Stimulated activated CD4-positive, alpha-beta T cell treated with anti-CD3 and anti-CD28 coated beads, Interleukin-15, amount 100 ng/mL, for 48 hours (primary cell): ENCODE results near the gene ZYX.

Experiments used
- DNase-seq, 2 donors: peaks; one replicate each; pipeline ENCODE4 v3.0.0-alpha.2; 2020; ENCODE audit warnings: low read depth in 2 of 2

ZYX gene, protein sequence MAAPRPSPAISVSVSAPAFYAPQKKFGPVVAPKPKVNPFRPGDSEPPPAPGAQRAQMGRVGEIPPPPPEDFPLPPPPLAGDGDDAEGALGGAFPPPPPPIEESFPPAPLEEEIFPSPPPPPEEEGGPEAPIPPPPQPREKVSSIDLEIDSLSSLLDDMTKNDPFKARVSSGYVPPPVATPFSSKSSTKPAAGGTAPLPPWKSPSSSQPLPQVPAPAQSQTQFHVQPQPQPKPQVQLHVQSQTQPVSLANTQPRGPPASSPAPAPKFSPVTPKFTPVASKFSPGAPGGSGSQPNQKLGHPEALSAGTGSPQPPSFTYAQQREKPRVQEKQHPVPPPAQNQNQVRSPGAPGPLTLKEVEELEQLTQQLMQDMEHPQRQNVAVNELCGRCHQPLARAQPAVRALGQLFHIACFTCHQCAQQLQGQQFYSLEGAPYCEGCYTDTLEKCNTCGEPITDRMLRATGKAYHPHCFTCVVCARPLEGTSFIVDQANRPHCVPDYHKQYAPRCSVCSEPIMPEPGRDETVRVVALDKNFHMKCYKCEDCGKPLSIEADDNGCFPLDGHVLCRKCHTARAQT

DNA sequence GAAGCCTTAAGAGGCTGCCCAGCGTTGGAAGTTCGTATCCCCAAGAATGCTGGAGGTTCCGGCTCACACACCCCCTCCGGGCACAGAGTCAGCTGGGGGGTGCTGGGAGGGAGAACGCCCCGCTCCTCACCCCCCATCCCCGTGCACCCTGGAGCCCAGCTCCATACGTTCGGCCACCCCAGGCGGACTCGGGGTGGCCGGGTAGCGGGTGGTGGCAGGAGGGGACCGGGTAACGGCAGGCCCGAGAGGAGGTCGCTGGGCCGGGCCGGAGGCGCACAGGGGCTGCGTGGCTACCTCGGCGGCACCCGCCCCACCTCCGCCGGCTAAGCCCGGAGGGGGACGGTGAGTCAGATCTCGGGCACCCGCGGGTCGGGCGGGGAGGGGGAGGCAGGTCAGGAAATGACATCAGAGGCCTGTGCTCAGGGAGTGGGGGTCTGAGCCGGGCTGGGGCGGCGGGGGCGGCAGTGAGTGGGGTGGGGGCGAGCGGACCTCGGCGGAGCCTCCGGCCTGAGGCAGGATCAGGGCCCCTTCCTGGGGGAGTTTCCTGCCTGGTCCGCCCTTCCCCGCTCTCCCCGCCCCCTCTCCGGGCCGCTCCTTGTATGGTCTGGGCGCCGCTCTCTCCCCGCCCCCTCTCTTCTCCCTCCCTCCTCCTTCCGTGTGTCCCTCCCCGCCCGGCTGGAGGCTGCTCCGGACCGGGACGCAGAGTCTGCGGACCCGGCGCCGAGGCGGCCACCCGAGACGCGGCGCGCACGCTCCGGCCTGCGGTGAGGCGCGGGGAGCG is at the start of gene ZYX:
Gene ZYX, plus strand, starts transcription at position 700 of the 781 bp plus-strand sequence. CDS start 227 bp downstream, outside the sequence.
- DNase-seq, result peak; percentile 76 to 87

DNA sequence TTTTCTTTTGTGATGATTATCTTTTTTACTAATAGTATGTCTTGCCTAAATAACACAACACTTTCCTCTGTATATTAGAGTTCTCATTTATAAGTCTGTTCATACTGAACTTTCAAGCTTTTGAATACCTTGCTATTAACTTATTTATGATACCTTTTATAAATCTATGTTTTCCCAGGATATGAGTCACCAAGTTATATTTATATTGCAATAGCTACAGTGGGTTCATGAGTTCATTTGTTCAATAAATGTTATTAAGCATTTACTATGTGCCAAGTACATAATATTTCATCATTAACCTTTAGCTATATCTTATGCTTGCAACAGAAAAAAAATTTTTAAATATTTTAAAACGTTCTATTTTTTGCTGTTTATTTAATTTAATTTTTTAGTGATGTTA is 46.9 kb upstream of the ZYX start:
- no peak for DNase-seq

DNA sequence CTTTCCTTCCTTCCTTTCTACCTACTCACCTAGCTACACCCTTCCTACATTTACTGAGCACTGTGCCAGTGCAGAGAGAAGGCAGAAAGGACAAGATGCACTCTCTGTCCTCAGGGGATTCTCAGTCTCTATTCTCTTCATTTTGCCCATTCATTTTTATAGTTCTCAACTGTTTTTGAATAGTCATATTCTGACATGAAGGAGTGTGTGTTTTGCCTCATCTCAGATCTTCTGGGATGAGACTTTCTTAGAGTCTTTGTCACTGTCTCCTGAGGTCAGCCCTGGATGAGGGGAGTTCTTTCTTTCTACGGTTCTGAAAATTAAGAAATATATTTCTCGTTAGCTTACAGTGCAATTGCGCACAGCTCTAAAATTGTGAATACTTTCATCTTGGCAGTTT is 43.9 kb upstream of the ZYX start:
- DNase-seq, result no peak

DNA sequence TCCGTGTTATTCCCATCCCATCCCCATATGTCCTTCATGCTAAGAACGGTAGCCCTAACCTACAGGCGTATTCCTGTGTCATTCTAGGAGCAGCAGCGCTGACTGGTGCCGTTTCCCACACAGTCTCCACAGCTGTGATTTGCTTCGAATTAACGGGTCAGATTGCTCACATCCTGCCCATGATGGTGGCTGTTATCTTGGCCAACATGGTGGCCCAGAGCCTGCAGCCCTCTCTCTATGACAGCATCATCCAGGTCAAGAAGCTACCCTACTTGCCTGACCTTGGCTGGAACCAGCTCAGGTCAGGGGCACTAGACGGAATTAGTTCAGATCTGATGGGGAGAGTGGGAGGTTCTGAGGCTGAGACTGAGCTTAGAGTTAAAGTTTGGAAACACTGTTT is 39.3 kb upstream of the ZYX start:
- no peak for DNase-seq

DNA sequence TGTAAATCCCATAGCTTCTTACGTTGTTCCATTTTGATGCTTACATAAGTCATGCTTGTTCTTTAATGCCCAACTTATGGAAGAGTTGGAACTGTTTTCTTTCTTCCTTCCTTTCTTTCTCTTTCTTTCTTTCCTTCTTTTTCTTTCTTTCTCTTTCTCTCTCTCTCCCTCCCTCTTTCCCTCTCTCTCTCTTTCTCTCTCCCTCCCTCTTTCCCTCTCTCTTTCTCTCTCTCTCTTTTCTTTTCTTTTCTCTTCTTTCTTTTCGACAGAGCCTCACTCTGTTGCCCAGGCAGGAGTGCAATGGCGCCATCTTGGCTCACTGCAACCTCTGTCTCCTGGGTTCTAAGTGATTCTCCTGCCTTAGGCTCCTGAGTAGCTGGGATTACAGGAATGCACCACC is 37.5 kb upstream of the ZYX start:
- no peak for DNase-seq

DNA sequence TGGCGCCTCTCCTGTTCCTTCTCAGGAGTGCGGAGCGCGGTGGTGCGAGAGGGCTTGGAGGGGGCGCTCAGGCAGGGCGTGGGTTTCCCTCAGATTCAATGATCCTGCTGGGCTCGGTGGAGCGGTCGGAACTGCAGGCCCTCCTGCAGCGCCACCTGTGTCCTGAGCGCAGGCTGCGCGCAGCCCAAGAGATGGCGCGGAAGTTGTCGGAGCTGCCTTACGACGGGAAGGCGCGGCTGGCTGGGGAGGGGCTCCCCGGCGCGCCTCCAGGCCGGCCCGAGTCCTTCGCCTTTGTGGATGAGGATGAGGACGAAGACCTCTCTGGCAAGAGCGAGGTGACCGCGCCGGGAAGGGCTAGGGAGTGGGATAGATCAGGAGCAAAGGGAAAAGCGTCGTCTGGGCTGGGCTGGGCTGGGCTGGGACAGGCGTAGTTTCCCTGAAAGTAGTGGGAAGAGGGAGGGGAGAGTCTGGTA is 35.7 kb upstream of the ZYX start:
- DNase-seq, result peak; percentile 51 to 57

DNA sequence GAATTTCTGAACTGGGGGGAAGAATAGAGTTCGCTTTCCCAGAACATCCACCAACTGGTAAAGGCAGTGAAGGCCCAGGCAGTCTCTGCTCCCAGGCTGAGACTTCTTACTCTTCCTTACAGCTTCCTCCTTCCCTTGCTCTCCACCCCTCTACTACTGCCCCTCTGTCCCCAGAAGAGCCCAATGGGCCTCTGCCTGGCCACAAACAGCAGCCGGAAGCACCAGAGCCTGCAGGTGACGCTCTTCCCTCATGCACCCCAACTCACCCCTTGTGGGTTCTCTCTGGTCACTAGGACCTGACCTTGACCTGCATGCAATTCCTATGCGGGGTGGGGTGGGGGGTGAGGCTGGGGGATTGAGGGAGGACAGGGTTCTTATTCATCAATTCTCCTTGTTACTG is 35.1 kb upstream of the ZYX start:
- no peak for DNase-seq

DNA sequence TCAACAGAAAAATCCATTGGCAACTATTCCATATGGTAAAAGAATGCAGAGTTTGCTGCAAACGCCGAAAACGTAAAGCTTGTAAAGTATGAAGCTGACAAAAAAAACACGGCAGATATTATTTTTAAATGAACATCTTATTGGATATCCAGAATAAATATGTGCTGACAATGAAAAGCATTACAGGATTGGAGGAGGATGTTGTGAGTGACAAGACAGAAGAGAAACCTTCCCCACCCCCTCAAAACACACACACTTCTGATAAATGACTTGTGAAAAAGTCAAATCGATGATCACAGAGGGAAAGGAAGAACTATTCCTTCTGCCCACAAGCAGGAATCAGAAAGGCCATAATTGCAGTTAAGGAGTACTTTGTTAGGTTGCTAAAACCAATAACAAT is 33.2 kb upstream of the ZYX start:
- no peak for DNase-seq

DNA sequence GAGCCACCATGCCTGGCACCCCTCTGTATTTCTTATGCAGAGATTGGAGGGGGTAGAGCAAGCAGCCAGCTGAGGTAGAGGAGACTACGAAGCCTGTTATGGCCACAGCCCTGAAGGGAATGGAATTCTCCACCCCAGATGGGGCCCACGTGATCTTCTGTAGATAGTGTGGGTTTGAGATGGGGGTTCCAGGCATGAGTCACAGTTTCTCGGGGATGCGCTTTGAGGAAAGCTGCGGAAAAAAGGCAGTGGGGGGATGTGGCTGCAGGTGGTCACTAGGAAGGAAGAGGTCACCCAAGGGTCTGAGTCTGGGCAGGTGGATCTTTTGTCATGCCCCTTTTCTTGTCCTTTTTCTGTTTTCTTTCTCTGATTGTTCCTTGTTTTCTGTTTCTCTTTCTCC is 30.1 kb upstream of the ZYX start:
- DNase-seq, result no peak

DNA sequence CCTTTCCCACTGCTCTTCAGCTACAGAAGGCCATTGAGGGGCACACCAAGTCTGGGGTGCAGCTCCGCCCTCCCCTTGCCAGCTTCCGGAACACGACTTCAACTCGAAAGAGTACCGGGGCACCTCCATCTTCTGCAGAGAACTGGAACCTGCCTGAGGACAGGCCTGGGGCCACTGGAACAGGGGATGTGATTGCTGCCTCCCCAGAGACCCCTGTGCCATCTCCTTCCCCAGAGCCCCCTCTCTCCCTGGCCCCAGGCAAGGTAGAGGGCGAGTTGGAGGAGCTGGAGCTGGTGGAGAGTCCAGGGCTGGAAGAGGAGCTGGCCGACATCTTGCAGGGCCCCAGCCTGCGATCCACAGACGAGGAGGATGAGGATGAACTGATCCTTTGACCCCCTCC is 29.6 kb upstream of the ZYX start:
- no peak for DNase-seq

DNA sequence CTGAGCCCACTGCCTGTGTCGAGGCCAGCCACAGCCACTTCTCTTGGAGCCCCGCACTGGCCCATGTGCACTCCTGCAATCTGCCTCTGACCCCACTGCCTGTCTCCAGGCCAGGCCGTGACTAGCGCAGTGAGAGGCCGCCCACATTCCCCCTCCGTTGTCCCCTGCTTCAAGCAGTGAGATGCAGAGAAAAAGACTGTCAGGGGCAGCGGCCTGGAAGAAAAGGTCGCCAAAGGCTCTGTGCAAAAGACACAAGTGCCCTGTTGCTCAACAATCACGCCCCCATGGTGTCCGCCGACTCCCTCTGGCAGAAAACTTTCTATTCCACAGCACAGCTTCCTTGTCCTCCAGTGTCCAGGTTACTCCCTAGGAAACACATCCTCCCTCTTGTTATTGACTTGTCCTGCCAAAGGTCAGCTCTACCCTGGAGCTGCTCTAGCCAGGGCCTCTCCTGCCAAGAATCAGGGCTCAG is 28.6 kb upstream of the ZYX start:
- no peak for DNase-seq

DNA sequence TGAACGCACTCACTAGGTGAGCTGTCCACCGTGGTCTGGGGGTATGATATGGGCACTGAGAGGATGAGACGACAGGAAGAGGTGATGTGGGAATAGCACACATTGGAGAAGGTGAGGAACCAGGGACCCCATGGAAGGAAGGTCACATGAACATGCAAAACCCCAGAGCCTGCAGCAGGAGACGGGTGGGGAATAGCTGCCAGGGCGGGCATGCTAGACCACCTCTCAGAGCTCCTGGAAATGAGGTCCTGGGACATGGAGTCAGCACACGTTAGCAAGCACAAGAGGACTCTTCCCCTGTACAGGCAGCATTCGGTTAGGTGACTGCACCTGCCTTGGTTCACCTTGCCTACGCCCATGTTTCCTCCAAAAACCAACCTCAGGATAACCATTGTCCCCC is 26.8 kb upstream of the ZYX start:
- no peak for DNase-seq

DNA sequence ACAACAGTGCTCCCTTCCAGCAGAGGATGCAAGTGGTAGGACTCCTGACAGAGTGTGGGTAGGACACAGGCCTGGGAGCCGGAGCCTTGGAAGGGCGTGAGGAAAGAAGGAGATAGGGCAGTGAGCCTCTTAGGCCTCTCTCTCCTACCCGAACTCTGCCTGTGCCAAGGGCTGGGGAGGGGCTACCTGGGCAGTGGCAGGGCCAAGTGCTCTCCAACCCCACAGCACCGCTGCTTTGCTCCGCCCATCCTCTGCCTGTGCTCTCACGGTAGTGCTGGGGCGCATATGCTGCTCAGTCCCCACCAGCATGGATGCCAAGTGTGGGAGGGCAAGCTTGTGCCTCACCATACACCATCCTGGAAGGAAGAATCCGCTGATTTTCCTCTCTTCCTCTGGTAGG is 26.2 kb upstream of the ZYX start:
- DNase-seq, result no peak

DNA sequence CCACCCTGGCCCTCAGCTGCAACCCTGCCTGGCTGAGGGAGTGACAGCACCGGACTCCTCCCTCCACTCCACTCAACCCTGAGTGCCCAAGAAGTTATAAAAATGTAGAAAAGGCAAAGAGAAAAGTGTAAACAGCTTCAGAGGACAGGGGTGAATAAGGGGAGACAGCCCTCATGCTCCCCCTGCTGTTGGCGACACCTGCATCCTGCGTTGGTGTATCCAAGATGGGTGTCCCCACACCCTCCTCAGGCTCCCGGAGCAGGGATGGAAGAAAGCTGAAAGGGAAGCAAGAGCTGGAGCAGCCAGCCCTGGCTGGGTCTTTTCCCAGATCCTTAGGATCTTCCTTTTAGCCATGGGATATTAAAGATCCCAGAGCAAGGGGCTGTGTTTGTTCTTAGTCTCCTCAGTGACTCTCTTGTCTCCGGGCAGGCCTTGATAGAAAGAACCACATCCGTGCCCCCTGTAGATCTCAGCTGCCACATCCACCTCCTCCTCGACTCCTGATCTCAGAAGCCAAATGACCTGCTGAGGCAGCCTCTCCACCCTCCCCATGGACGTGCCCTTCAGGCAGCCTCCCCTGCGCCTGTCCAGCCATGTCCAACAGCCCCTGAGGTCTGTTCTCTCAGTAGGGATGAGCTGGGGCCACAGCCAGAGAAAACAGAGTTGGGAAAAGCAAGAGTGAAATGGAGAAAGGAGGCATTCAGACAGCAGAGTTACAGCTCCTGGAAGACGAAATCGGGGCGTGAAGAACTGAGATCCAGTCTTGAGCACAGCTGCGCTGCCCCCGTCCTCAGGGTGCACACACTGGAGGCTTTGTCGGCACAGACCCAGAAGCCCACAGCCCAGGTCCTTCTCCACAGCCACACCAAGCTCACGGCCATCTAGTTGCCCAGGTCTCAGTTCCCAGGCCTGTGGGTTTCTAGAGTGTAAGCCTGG is 25.4 kb upstream of the ZYX start:
- no peak for DNase-seq

DNA sequence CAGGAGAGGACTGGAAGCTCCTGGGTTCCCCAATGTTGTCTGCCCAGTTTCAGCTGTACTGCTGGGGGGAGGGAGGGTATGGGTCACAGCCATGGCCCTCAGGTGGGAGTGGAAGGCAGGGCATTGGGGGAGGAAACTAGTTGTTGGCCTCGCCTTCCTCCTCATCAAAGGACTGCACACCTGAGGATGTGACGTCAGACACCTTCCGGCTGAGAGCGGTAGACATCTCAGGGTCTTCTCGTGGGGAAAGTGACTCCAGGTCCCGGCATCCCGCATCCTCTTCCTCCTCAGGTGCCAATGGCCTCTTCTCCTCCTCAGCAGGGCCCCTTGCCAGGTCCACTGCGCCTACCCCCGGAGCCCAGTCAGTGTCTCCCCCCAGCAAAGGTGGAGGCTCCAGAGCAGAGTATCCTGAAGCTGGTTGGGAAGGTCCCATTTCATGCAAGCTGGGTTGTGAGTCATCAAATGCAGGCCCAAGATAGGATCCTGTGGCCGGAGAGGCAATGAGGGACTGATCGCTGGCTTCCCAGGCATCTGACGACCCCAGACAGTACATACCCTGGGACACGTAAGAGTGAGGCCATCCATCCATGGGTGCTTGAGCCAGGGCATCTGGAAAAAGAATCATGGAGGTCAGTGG is 24.6 kb upstream of the ZYX start:
- no peak for DNase-seq

DNA sequence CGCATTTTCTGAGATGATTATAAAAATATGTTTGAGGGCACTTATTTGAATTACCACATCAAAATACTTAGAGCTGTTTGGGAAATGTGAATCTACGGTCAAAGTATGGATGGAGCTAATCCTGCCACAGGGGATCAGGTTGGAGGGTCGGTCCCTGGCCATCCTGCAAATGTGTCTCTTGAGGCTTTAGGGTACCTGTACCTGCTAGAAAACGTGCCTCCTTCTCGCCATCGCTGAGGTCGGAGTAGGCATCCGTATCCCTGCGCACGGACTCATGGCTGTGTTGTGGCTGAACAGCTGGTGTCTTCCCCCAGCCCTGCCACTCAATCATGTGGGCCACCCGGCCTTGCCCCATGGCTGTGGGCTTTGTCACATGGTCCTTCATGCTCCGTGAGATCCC is 22.5 kb upstream of the ZYX start:
- DNase-seq, result no peak

DNA sequence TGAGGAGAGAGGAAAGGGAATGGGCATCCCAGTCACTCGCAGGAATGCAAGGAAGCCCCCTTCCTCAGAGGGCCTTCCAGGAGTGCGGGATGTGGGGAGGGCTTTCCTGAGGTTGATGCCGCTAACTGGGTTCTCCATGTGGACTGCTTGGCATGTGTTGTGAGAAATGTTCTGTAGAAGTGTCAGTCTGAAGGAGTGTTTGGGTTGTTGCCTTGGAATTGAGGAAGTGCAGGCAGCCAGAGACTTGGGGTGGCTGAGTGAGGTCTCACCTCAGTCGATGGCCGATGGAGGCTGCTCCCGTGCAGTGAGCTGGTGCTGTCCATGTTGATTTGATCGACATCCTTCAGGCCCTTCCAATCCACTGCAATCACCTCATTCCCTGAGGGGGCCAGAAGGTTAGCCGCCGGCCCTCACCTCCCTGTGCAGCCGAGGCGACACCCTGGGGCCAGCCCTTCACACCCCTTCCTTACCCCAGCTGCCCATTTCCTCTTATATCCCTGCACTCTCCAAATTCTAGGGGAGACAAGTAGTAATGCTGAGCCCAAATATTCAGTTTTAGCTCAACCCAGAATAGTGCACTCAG is 21.3 kb upstream of the ZYX start:
- DNase-seq, result no peak

DNA sequence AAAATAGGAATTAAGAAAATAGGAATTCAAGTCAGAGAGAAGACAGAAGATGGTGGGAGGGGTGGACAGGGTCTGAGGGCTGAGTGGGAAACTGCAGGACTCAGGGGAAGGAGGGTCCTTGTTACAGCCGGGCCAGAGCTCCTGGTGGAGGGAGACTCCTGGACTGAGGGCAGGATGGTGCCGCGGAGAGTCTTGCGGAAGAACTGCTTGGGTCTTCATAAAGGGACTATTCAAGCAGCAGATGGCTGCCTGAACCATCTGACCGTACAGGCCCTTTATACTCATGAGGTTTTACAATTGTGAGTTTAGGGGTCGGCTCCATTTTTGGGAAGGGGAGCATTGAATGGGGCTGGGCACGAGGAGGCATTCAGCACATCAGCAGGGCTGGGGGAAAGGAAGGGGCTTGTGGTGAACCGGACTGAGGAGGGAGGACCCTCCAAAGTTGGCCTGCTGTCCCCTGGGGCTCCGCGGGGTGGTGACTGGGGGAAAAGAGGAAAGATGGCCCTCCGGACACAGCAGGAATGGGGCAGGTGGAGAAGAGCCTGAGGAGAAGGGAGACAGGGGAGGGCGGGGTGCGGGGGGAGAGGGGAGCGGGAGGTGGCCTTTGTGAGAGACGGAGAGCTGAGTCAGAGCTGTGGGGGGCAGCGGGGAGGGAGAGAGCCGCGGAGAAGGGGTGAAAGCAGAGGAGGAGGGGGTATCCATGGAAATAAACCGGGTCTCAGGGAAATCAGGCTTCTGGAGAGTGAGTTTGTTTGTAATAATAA is 20.2 kb upstream of the ZYX start:
- DNase-seq, result no peak

DNA sequence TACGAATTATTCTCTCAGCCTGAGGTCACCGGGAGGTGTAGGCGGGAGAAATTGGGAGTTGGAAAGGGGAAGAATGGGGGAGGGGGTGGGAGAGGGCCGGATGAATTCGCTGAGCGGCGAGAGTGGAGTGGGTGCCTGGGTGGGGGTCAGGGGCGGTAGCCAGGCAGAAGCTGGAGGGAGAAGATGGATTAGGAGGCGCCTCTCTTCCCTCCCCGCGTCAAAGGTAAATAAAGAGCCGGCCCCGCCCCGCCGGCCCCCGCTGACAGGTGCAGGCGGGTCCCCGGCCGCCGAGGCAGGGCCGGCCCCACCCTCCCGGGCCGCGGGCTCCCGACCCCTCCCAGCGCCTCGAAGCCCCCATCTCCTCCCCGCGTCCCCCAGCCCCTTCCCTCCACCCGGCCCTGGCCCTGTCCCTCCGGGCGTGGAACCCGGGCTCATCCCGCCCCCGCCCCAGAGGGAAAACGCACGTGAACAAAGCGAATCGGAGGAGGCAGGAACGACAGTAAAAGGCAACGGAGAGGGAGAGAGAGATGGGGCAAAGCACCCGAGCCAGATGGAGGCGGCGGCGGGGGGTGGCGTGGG is 19.5 kb upstream of the ZYX start:
- no peak for DNase-seq
